Adrenal gland (tissue), 12 donors: ENCODE data around the gene FGGY. TPM values are rescaled to one million over a fixed set of nuclear protein-coding genes. Genes with fewer than 3 reads are reported as not detected.

ENCODE experiments used
- DNase-seq, 7 donors: peaks; one replicate each; pipeline ENCODE4 v3.0.0-alpha.2; 2019 to 2020
- H3K27ac ChIP-seq, 5 donors: fragments of 200-600 bp; sonication (generic) in 4 of 5; 1 replicate in 3 of 5; 2 replicates in 2 of 5; pipeline versions ENCODE4 v1.5.1 to v1.8.0; 2016 to 2020; ENCODE audit warnings: mild to moderate bottlenecking in 1 of 5
- H3K27me3 ChIP-seq: fragments of 200-600 bp; 2 replicates; pipeline ENCODE4 v1.8.0; 2021
- H3K36me3 ChIP-seq, 2 donors: fragments of 200-600 bp; replicated peaks in 1 of 2; 1 replicate in 1 of 2; 2 replicates in 1 of 2; pipeline versions ENCODE4 v1.5.1 to v1.8.0; 2018 to 2022
- H3K4me1 ChIP-seq, 2 donors: fragments of 200-600 bp; replicated peaks in 1 of 2; 1 replicate in 1 of 2; 2 replicates in 1 of 2; pipeline versions ENCODE4 v1.5.1 to v1.8.0; 2018 to 2021
- H3K4me3 ChIP-seq, 4 donors: fragments of 200-600 bp; sonication (generic) in 3 of 4; one replicate each; pipeline ENCODE4 v1.5.1; 2016 to 2018
- H3K9me3 ChIP-seq, 3 donors: fragments of 200-600 bp; sonication (generic) in 1 of 3; replicated peaks in 1 of 3; 1 replicate in 2 of 3; 2 replicates in 1 of 3; pipeline versions ENCODE4 v1.5.1 to v1.8.0; 2016 to 2021
- CTCF ChIP-seq, 6 experiments: fragments of 450-650 bp in 4 of 6; fragments of 200-600 bp in 2 of 6; sonication (generic) in 1 of 6; IDR thresholded peaks; 1 replicate in 5 of 6; 2 replicates in 1 of 6; pipeline versions ENCODE4 v1.5.1 to v1.8.0; 2016 to 2021; ENCODE audit warnings: antibody characterized with exemption in 6 of 6, mild to moderate bottlenecking in 2 of 6, moderate library complexity in 1 of 6
- POLR2A ChIP-seq, 2 donors: fragments of 450-650 bp; IDR thresholded peaks; one replicate each; pipeline ENCODE4 v1.6.1; 2017; ENCODE audit warnings: antibody characterized with exemption in 2 of 2, mild to moderate bottlenecking in 2 of 2, moderate library complexity in 1 of 2
- WGBS, 4 donors: extraction: QIAGEN DNeasy Blood & Tissue Kit in 2 of 4; methylation state at CpG; one replicate each; pipeline versions ENCODE4 v1.1.5 to v1.1.7; 2013 to 2017; 5-methylcytosine and 5-hydroxymethylcytosine counted together
- intact Hi-C, 2 donors: fragments of 100-400 bp; cut with DNase I; formaldehyde crosslinking; loops; one replicate each; pipeline versions ENCODE4 v1.14.1 to v1.15.0; 2022 to 2023
- polyA plus RNA-seq, 3 donors: library from polyadenylated mRNA; stranded (reverse); fragments of 200-250 nt in 2 of 3; fragments of 350-450 nt in 1 of 3; fragmentation: Illumina TruSeq in 1 of 3; extraction: RNeasy Lipid Tissue Mini Kit (QIAGEN cat#74804) in 1 of 3; gene quantifications; one replicate each; pipeline ENCODE4 v1.2.3, GENCODE V29; 2013 to 2014
- total RNA-seq, 9 donors: library from RNA; depleted of rRNA in 4 of 9; stranded (reverse); fragments of >200 nt in 4 of 9; fragments of 120-200 nt in 1 of 9; fragmentation: NEBNext Ultra II Directional in 1 of 9; extraction: Animal tissue kit (Norgen Biotek cat#: 25700) in 1 of 9; gene quantifications; one replicate each; pipeline versions ENCODE4 v1.1.0 to v1.2.4, GENCODE V29; 2013 to 2023
- donor health status: healthy with polysubstance abuse.
- donor health status: Bipolar disorder and iron deficiency.
- donor health status: DM: yes; HTN: yes; CAD: no.
- donor health status: DM: no; HTN: no; CAD: no.
- donor health status: DM: no; HTN: no; CAD: no.
- donor health status: DM: yes; HTN: yes; CAD: no.

FGGY gene
- total and polyA plus RNA-seq, 12 donors = 7.4 to 75.5 (median 35.0) TPM

DNA sequence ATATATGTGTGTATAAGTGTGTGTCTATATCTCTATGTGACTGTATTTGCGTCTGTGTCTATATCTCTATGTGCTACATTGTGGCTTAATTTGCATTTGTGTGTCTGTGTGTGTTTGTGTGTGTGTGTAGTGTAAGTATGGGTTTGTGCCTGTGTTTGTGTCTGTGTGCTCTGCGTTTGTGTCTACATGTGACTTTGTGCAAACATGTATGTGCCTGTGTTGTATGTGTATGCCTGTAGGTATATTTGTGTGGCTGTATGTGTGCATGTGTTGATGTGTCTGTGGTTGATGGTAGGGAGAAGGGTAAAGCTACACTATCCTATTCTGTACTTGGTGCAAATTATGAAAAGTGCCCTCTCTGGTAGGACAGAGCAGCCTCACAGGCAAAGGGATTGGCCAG lies 7.3 kb upstream of the FGGY start:
- H3K4me3 ChIP-seq = no peak overlapping the region
- no peak for TF ChIP-seq POLR2A (IDR thresholded peaks at IDR 0.05)
- no peak for TF ChIP-seq CTCF (IDR thresholded peaks at IDR 0.05)
- H3K27ac ChIP-seq = no peak overlapping the region
- intact Hi-C loops = no loop called here
- no peaks in the 10 kb centered on the region for H3K36me3 ChIP-seq
- no peaks in the 10 kb centered on the region for H3K9me3 ChIP-seq
- DNase-seq = no peak
- H3K27me3 ChIP-seq = no peaks in the 10 kb centered on the region
- peaks cover 7 to 14% of the 10 kb centered on the region in 2 donors for H3K4me1 ChIP-seq
- 79 to 98% (median 94%) methylated on average over 2 of the region's 2 CpGs for WGBS, 4 donors

DNA sequence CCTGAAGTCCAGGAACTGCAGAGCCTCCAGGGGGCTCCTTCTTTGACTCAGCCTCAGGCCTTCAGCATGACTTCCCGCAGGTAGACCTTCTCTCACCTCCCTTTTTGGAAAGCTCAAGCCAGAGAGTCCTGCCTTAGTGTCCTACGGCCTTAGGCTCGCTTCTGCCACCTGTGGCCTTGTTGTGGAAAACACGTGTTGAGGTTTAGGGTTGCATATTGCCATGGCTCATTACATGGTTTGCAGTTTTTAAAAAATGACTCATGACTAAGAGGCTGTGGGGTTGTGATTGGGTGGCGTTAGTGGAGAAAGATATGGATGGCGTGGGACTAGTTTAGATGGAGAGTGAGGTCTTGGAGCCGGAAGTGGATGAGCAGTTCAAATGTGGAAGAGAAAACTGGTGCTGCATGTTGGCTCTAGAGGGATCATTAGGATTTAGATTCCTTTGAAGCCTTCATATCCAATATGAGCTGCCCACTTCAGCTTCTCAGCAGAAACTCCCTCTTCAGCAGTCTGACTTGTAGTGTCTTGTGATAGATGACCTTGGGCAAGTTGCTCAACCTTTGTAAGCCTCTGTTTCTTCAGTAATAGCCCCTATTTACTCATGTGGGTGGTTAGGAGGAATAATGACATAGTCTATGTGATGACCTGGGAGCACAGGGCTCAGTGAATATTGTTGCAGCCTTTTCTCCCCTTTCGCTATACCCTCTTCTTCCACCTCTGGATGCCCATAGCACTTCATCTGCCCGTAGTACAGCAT lies 6.5 kb upstream of the FGGY start:
- TF ChIP-seq POLR2A (IDR thresholded peaks at IDR 0.05) = no peak
- peak in 2 of 6 experiments; percentile 30 to 32 for TF ChIP-seq CTCF (IDR thresholded peaks at IDR 0.05)
- Histone ChIP-seq H3K27me3 (no peaks in the 10 kb centered on the region), H3K27ac (peak overlapping the region in 1 of 5 donors; percentile 85), H3K9me3 (no peaks in the 10 kb centered on the region), H3K4me3 (no peak overlapping the region), H3K4me1 (peaks cover 7 to 16% of the 10 kb centered on the region in 2 donors), H3K36me3 (no peaks in the 10 kb centered on the region)
- WGBS, 4 donors = 80 to 88% (median 81%) methylated on average over 9 of the region's 9 CpGs
- intact Hi-C loops = loop anchor here in 1 of 2 donors (10.0 kb wide), 2 partner anchors 136 to 404 kb away; no protein-coding TSS in a partner anchor
- peak in 4 of 7 donors; percentile 30 to 62 (median 40) for DNase-seq

DNA sequence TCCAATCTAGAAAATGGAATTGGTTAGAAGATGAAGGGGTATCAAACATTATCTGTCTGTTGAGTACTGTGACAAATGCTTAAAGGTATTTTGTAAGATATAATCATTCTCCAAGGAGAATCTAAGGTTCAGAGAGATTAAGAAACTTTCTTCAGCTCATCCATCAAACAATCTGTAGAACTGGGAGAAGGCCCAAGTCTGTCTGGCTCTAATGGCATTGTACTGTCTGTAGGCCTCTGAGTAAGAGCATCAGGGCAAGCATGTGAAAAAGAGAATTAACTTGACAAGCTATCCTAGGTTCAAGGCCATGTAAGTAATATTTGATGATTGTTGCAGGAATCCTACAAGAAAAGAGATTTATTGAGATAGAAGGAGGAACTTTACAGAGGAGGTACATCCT lies 5.3 kb upstream of the FGGY start:
- peaks cover 11 to 22% of the 10 kb centered on the region in 2 donors for H3K4me1 ChIP-seq
- peak overlapping the region in 3 of 5 donors; percentile 66 to 85 (median 72) for H3K27ac ChIP-seq
- intact Hi-C loops = loop anchor here in 1 of 2 donors (10.0 kb wide), 2 partner anchors 137 to 403 kb away; no protein-coding TSS in a partner anchor
- H3K27me3 ChIP-seq = no peaks in the 10 kb centered on the region
- H3K36me3 ChIP-seq = no peaks in the 10 kb centered on the region
- no peak for TF ChIP-seq POLR2A (IDR thresholded peaks at IDR 0.05)
- TF ChIP-seq CTCF (IDR thresholded peaks at IDR 0.05) = no peak
- no peaks in the 10 kb centered on the region for H3K9me3 ChIP-seq
- DNase-seq = peak in 1 of 7 donors; percentile 13
- no peak overlapping the region for H3K4me3 ChIP-seq

DNA sequence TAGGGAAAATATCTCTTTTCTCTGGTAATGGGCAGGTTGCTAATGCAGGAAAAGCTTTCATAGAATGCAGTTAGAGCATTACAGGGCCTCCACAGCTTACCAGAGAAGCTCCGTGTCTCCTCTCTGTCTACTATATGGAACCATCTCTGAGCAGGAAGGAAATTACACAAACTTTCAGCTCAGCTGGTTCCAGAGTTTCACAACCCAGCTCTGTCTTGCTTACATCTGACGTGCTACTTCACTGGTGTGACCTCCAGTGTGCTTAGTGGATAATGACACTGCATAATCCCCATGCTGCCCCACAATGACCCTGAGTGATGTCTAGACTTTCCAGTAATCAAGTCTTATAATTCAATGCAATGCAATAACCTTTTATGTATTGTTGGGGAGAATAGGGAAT lies 4.3 kb upstream of the FGGY start:
- 21 to 40% (median 33%) methylated on average over 2 of the region's 2 CpGs for WGBS, 4 donors
- no peaks in the 10 kb centered on the region for H3K27me3 ChIP-seq
- TF ChIP-seq CTCF (IDR thresholded peaks at IDR 0.05) (no peak), POLR2A (IDR thresholded peaks at IDR 0.05) (peak; percentile 39 to 54)
- intact Hi-C loops = loop anchor here in 1 of 2 donors (10.0 kb wide), 2 partner anchors 138 to 402 kb away; no protein-coding TSS in a partner anchor
- no peak overlapping the region for H3K4me3 ChIP-seq
- H3K36me3 ChIP-seq = no peaks in the 10 kb centered on the region
- H3K27ac ChIP-seq = peak overlapping the region; percentile 60 to 85 (median 66)
- DNase-seq = peak; percentile 63 to 91 (median 81)
- peaks cover 16 to 27% of the 10 kb centered on the region in 2 donors for H3K4me1 ChIP-seq
- H3K9me3 ChIP-seq = no peaks in the 10 kb centered on the region
